BE2C (cell line): Measurements from ENCODE around the gene IGFBP4.

Source experiments
- DNase-seq: peaks from one replicate; pipeline ENCODE4 v3.0.0-alpha.2; 2020
- H3K27me3 ChIP-seq: fragments of 250-450 bp; sonication (Bioruptor Pico); 2 replicates; pipeline ENCODE4 v1.5.1; 2020; ENCODE audit warnings: mild to moderate bottlenecking
- H3K36me3 ChIP-seq: fragments of 250-450 bp; sonication (Bioruptor Pico); 2 replicates; pipeline ENCODE4 v1.5.1; 2020; ENCODE audit warnings: mild to moderate bottlenecking
- H3K4me1 ChIP-seq: fragments of 250-450 bp; sonication (Bioruptor Pico); 2 replicates; pipeline ENCODE4 v1.5.1; 2020
- H3K4me3 ChIP-seq: 2 replicates; pipeline ENCODE4 v1.5.1; 2011; ENCODE audit warnings: low read depth, low read length
- H3K9me3 ChIP-seq: fragments of 250-450 bp; sonication (Bioruptor Pico); 2 replicates; pipeline ENCODE4 v1.5.1; 2020
- TF ChIP-seq, protein P1 (sequence below): IDR thresholded peaks from 2 replicates; pipeline ENCODE4 v1.5.1; 2012; ENCODE audit warnings: mild to moderate bottlenecking, low read depth, low read length

The IGFBP4 gene

GRCh38 chr17:40500190-40500589, 56.9 kb downstream of the IGFBP4 start:
- Histone ChIP-seq H3K4me3 (no peak overlapping the region), H3K9me3 (no peaks in the 10 kb centered on the region), H3K4me1 (peaks cover 8% of the 10 kb centered on the region; the same call in 1 of the 2 replicates), H3K36me3 (no peaks in the 10 kb centered on the region), H3K27me3 (no peaks in the 10 kb centered on the region)
- TF ChIP-seq, protein P1, sequence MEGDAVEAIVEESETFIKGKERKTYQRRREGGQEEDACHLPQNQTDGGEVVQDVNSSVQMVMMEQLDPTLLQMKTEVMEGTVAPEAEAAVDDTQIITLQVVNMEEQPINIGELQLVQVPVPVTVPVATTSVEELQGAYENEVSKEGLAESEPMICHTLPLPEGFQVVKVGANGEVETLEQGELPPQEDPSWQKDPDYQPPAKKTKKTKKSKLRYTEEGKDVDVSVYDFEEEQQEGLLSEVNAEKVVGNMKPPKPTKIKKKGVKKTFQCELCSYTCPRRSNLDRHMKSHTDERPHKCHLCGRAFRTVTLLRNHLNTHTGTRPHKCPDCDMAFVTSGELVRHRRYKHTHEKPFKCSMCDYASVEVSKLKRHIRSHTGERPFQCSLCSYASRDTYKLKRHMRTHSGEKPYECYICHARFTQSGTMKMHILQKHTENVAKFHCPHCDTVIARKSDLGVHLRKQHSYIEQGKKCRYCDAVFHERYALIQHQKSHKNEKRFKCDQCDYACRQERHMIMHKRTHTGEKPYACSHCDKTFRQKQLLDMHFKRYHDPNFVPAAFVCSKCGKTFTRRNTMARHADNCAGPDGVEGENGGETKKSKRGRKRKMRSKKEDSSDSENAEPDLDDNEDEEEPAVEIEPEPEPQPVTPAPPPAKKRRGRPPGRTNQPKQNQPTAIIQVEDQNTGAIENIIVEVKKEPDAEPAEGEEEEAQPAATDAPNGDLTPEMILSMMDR, result no peak
- DNase-seq, result no peak

DNA sequence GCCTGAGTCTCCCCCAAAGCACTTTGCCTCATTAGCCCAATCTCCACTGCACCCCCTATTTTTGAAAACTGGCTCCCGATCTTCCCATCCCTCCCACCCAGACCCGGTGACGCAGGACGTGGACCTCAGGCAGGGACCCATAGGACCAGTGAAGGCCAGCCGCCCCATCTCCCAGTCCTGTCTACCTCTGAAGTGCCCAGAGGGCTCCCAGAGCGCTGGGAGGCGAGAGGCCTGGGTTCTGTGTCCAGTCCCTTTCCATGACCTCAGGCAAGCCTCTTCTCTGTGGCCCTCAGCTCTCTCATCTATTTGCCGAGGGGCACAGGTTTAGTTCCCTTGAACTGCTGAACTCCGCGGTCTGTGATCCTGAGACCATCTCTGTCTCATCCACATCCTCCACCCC, 57.5 kb downstream of the IGFBP4 start:
- Histone ChIP-seq H3K9me3 (no peaks in the 10 kb centered on the region), H3K27me3 (no peaks in the 10 kb centered on the region), H3K36me3 (no peaks in the 10 kb centered on the region), H3K4me1 (peaks cover 8% of the 10 kb centered on the region; the same call in 1 of the 2 replicates), H3K4me3 (no peak overlapping the region)
- TF ChIP-seq, protein P1, result no peak
- no peak for DNase-seq

- H3K4me3 ChIP-seq, result no peak within 1 kb of the TSS
- H3K4me1 ChIP-seq, result peaks cover 8% of the 10 kb centered on the region; the same call in 1 of the 2 replicates
- H3K36me3 ChIP-seq, result no peaks in the 10 kb centered on the region
- TF ChIP-seq, protein P1, result no peak
- H3K9me3 ChIP-seq, result no peaks in the 10 kb centered on the region
- no peaks in the 10 kb centered on the region for H3K27me3 ChIP-seq
- no peak for DNase-seq
Measured at GRCh38 chr17:40501499-40501911, 58.3 kb downstream of the IGFBP4 start, which contains the start of gene TNS4. TSS of gene TNS4 (minus strand) at chr17:40501623. CDS start at chr17:40496425, 5,198 bp downstream.

DNA sequence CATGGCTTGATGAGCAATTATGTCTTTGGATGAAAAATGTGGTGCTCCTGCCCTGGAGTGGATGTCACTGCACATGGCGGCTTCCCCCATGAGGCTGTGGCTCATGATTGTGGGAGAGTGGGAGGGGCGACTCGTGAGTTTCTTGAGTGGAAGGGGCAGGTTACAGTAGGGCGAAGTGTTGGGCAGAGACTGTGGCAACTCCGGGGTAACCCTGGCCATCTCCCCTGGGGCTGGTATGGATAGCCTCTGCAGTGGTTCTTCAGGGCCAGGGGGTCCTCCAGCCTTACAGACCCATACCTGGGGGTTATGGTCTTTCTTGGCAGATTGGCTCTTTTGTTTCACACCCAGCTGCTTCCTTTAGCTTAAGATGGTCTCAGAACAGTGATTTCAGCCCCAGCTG, 59.5 kb downstream of the IGFBP4 start:
- Histone ChIP-seq H3K4me1 (peaks cover 8% of the 10 kb centered on the region; the same call in 1 of the 2 replicates), H3K27me3 (no peaks in the 10 kb centered on the region), H3K9me3 (no peaks in the 10 kb centered on the region), H3K4me3 (no peak overlapping the region), H3K36me3 (no peaks in the 10 kb centered on the region)
- TF ChIP-seq, protein P1, result no peak
- DNase-seq, result no peak

DNA sequence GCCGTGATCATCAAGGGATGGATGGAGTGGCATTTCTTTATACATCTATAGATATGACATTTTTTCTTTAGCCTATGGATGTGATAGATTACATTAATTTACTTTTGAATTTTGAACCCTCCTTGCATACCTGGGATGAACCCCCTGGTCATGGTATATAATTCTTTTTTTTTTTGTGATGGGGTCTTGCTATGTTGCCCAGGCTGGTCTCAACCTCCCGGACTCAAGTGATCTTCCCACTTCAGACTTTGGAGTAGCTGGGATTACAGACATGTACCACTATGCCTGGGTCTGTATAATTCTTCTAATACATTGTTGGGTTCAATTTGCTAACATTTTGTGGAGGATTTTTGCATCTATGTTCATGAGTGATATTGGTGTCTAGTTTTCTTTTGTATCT, 59.9 kb downstream of the IGFBP4 start:
- no peaks in the 10 kb centered on the region for H3K9me3 ChIP-seq
- TF ChIP-seq, protein P1, result no peak
- no peak for DNase-seq
- H3K4me3 ChIP-seq, result no peak overlapping the region
- no peaks in the 10 kb centered on the region for H3K27me3 ChIP-seq
- H3K36me3 ChIP-seq, result no peaks in the 10 kb centered on the region
- peaks cover 8% of the 10 kb centered on the region; the same call in 1 of the 2 replicates for H3K4me1 ChIP-seq

DNA sequence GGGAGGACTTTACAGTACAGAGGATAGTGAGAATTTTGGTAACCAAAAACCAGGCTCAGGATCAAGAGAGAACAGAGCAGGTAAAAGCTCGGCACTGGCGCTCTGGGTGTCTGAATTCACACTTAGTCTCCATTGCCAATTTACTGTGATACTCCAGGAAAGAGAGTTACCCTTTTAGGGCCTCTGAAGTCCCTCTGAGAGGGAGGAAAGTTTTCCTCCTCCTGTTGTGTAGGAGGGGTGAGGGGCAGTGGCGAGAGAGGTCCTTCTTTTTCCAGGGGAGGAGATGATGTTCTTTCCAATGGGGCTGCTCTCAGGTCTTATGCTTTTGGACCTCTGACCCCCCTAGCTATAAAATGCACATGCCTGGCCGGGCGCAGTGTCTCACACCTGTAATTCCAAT, 63.5 kb downstream of the IGFBP4 start:
- Histone ChIP-seq H3K9me3 (no peaks in the 10 kb centered on the region), H3K4me3 (no peak overlapping the region), H3K4me1 (no peaks in the 10 kb centered on the region), H3K36me3 (no peaks in the 10 kb centered on the region), H3K27me3 (no peaks in the 10 kb centered on the region)
- no peak for DNase-seq
- TF ChIP-seq, protein P1, result no peak
